Neural progenitor cell (in vitro differentiated cells): ENCODE measurements around the gene PSTPIP1. TPM values are rescaled to one million over a fixed set of nuclear protein-coding genes. Genes with fewer than 3 reads are reported as not detected.

Experiments
- DNase-seq: peaks from one replicate; pipeline ENCODE4 v3.0.0-alpha.2; 2016; ENCODE audit warnings: low spot score
- H2AFZ ChIP-seq: fragments of 200-600 bp; sonication (generic); replicated peaks from 2 replicates; pipeline ENCODE4 v1.6.1; 2016; ENCODE audit warnings: antibody characterized with exemption
- H3F3A ChIP-seq: fragments of 200-600 bp; sonication (generic); 2 replicates; pipeline ENCODE4 v1.6.1; 2016; ENCODE audit warnings: antibody characterized with exemption, low read depth
- H3K27ac ChIP-seq: fragments of 200-600 bp; sonication (generic); 2 replicates; pipeline ENCODE4 v1.5.1; 2016; ENCODE audit warnings: mild to moderate bottlenecking
- H3K27me3 ChIP-seq: fragments of 200-600 bp; sonication (generic); 2 replicates; pipeline ENCODE4 v1.6.1; 2016; ENCODE audit warnings: mild to moderate bottlenecking, moderate library complexity
- H3K36me3 ChIP-seq: fragments of 200-600 bp; sonication (generic); 2 replicates; pipeline ENCODE4 v1.5.1; 2016
- H3K4me1 ChIP-seq: fragments of 200-600 bp; sonication (generic); 2 replicates; pipeline ENCODE4 v1.6.1; 2016; ENCODE audit warnings: mixed run types
- H3K4me2 ChIP-seq: fragments of 200-600 bp; sonication (generic); 2 replicates; pipeline ENCODE4 v1.6.1; 2016
- H3K4me3 ChIP-seq: fragments of 200-600 bp; sonication (generic); 2 replicates; pipeline ENCODE4 v1.5.1; 2016
- H3K79me2 ChIP-seq: fragments of 200-600 bp; sonication (generic); 2 replicates; pipeline ENCODE4 v1.6.1; 2016; ENCODE audit warnings: low read depth
- H3K9ac ChIP-seq: fragments of 200-600 bp; sonication (generic); 2 replicates; pipeline ENCODE4 v1.6.1; 2016
- H3K9me3 ChIP-seq: fragments of 200-600 bp; sonication (generic); 2 replicates; pipeline ENCODE4 v1.5.1; 2016; ENCODE audit warnings: low read depth
- H4K20me1 ChIP-seq: fragments of 200-600 bp; sonication (generic); 2 replicates; pipeline ENCODE4 v1.6.1; 2016; ENCODE audit warnings: low read depth
- H3K27ac Mint-ChIP-seq: 3 replicates; pipeline ENCODE4 v1.8.0; 2021; ENCODE audit warnings: mixed read lengths
- H3K27me3 Mint-ChIP-seq: 2 replicates; pipeline ENCODE4 v1.8.0; 2022; ENCODE audit warnings: low read depth, mild to moderate bottlenecking, inconsistent platforms, moderate library complexity, mixed read lengths; ENCODE audit not compliant: insufficient read depth
- H3K36me3 Mint-ChIP-seq: 3 replicates; pipeline ENCODE4 v1.8.0; 2021; ENCODE audit warnings: mixed read lengths
- H3K4me1 Mint-ChIP-seq: 3 replicates; pipeline ENCODE4 v1.8.0; 2021; ENCODE audit warnings: mixed read lengths
- H3K4me3 Mint-ChIP-seq: 3 replicates; pipeline ENCODE4 v1.8.0; 2021; ENCODE audit warnings: mild to moderate bottlenecking, moderate library complexity, mixed read lengths
- H3K9me3 Mint-ChIP-seq: 3 replicates; pipeline ENCODE4 v1.8.0; 2020; ENCODE audit warnings: mixed read lengths
- EZH2 ChIP-seq: fragments of 200-600 bp; sonication (generic); IDR thresholded peaks from 2 replicates; pipeline ENCODE4 v1.6.1; 2017; ENCODE audit warnings: antibody characterized with exemption, mild to moderate bottlenecking, moderate library complexity
- EZH2phosphoT487 ChIP-seq: fragments of 200-600 bp; sonication (generic); IDR thresholded peaks from 2 replicates; pipeline ENCODE4 v1.6.1; 2017; ENCODE audit warnings: antibody characterized with exemption
- total RNA-seq: library from RNA; depleted of rRNA; stranded (reverse); fragments of >200 nt; gene quantifications from 2 replicates; pipeline ENCODE4 v1.2.3, GENCODE V29; 2015; ENCODE audit warnings: low replicate concordance
- TF ChIP-seq, protein P1 (sequence below): fragments of 200-600 bp; sonication (generic); IDR thresholded peaks from 2 replicates; pipeline ENCODE4 v1.5.1; 2017; ENCODE audit warnings: antibody characterized with exemption, mild to moderate bottlenecking

PSTPIP1 gene
- total RNA-seq, 1 donor from 2014 or later = 0.19 TPM

DNA sequence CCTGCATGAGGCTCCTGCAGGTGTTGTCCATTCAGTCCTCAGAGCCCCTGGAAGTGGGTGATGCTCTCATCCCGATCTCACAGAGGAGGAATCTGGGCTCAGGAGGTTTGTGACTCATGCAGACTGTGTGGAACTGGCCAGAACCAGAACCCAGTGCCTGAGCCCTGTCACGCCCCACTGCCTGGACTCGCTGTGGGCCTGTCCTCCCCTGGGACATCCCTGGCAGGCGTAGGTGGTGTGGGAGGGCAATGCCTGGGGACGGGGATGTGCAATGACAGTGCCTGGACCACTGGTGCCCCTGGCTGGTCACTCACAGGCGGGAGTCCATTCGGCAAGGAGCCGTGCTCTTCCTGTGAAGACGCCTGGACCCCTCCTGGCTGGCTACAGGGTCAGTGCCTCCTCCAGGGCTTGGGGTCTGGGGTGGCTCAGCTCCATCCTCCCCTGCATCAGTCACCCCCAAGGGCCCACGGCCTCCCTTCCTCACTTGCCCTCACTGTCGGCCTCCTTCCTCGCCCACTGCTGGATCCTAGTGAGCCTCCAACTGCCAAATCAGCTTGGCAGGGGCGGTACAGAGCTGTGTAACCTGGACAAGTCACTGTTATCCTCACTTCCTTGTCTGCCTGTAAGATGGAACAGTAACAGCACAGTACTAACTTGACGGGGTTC lies 14.9 kb downstream of the PSTPIP1 start:
- H4K20me1 ChIP-seq = no peaks in the 10 kb centered on the region
- no peak for DNase-seq
- Mint-ChIP-seq H3K36me3 (no peaks in the 10 kb centered on the region), H3K27me3 (peaks cover 11% of the 10 kb centered on the region), H3K9me3 (no peaks in the 10 kb centered on the region), H3K27ac (no peak overlapping the region), H3K4me3 (no peak overlapping the region), H3K4me1 (no peaks in the 10 kb centered on the region)
- no peak overlapping the region for H3K9ac ChIP-seq
- H3K4me2 ChIP-seq = no peak overlapping the region
- H2AFZ ChIP-seq = no peak overlapping the region
- H3F3A ChIP-seq = no peaks in the 10 kb centered on the region
- no peaks in the 10 kb centered on the region for H3K27me3 ChIP-seq
- H3K9me3 ChIP-seq = no peaks in the 10 kb centered on the region
- no peak for TF ChIP-seq EZH2phosphoT487
- TF ChIP-seq, protein P1, sequence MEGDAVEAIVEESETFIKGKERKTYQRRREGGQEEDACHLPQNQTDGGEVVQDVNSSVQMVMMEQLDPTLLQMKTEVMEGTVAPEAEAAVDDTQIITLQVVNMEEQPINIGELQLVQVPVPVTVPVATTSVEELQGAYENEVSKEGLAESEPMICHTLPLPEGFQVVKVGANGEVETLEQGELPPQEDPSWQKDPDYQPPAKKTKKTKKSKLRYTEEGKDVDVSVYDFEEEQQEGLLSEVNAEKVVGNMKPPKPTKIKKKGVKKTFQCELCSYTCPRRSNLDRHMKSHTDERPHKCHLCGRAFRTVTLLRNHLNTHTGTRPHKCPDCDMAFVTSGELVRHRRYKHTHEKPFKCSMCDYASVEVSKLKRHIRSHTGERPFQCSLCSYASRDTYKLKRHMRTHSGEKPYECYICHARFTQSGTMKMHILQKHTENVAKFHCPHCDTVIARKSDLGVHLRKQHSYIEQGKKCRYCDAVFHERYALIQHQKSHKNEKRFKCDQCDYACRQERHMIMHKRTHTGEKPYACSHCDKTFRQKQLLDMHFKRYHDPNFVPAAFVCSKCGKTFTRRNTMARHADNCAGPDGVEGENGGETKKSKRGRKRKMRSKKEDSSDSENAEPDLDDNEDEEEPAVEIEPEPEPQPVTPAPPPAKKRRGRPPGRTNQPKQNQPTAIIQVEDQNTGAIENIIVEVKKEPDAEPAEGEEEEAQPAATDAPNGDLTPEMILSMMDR = no peak
- no peak for TF ChIP-seq EZH2
- no peak overlapping the region for H3K27ac ChIP-seq
- H3K4me1 ChIP-seq = no peaks in the 10 kb centered on the region
- H3K36me3 ChIP-seq = no peaks in the 10 kb centered on the region
- no peak overlapping the region for H3K4me3 ChIP-seq
- no peaks in the 10 kb centered on the region for H3K79me2 ChIP-seq

DNA sequence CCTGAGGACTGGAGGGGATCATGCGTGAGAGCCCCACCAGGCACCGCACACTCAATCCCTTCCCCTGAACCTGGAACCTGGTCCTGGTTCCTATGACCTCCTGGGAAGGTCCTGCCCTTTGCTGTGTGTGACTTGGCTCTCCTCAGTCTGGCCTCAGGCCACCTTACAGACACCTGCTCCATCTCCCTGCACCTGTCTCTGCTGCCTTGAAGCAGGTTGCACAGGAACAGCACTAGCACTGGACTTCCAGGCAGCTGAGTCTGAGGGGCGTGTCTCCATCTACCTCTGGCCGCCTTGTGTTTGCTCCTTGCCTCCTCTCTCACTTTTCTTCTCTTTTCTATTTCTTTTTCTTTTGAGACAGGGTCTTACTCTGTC lies 15.4 kb downstream of the PSTPIP1 start:
- peaks cover 11% of the 10 kb centered on the region for H3K27me3 Mint-ChIP-seq
- no peaks in the 10 kb centered on the region for H3K9me3 Mint-ChIP-seq
- no peak for DNase-seq
- H3K79me2 ChIP-seq = no peaks in the 10 kb centered on the region
- H3F3A ChIP-seq = no peaks in the 10 kb centered on the region
- H3K4me1 Mint-ChIP-seq = peaks cover 2% of the 10 kb centered on the region
- H3K27ac Mint-ChIP-seq = no peak overlapping the region
- H3K36me3 Mint-ChIP-seq = no peaks in the 10 kb centered on the region
- H3K9ac ChIP-seq = no peak overlapping the region
- H3K36me3 ChIP-seq = no peaks in the 10 kb centered on the region
- no peaks in the 10 kb centered on the region for H3K27me3 ChIP-seq
- H3K9me3 ChIP-seq = no peaks in the 10 kb centered on the region
- no peak overlapping the region for H3K4me3 ChIP-seq
- H2AFZ ChIP-seq = no peak overlapping the region
- TF ChIP-seq EZH2 (no peak), EZH2phosphoT487 (no peak)
- TF ChIP-seq, protein P1 = no peak
- no peak overlapping the region for H3K4me2 ChIP-seq
- H3K27ac ChIP-seq = no peak overlapping the region
- no peak overlapping the region for H3K4me3 Mint-ChIP-seq
- no peaks in the 10 kb centered on the region for H3K4me1 ChIP-seq
- H4K20me1 ChIP-seq = no peaks in the 10 kb centered on the region

DNA sequence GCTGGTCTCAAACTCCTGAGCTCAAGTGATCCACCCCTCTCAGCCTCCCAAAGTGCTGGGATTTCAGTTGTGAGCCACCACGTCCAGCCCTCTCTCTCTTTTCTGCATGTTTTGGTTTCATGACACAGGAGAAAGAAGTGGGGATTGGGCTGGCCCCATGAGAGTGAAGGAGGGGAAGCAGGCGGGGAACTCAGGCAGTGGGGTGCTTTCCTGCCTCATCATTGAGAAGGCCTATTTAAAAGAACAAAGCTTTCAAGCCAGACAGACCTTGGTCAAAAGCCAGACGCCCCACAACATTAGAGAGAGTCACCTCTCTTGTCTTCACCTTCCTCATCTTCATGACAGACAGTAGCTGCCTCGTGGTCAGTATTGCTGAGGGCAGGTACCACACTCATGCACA lies 15.9 kb downstream of the PSTPIP1 start:
- Mint-ChIP-seq H3K4me3 (no peak overlapping the region), H3K4me1 (peaks cover 2% of the 10 kb centered on the region), H3K36me3 (no peaks in the 10 kb centered on the region), H3K27me3 (peaks cover 13% of the 10 kb centered on the region), H3K27ac (no peak overlapping the region), H3K9me3 (no peaks in the 10 kb centered on the region)
- DNase-seq = no peak
- H3K4me3 ChIP-seq = no peak overlapping the region
- TF ChIP-seq EZH2 (no peak), EZH2phosphoT487 (no peak)
- TF ChIP-seq, protein P1 = no peak
- no peaks in the 10 kb centered on the region for H3K9me3 ChIP-seq
- H2AFZ ChIP-seq = no peak overlapping the region
- no peaks in the 10 kb centered on the region for H3K79me2 ChIP-seq
- no peaks in the 10 kb centered on the region for H4K20me1 ChIP-seq
- no peak overlapping the region for H3K9ac ChIP-seq
- no peak overlapping the region for H3K4me2 ChIP-seq
- H3K36me3 ChIP-seq = no peaks in the 10 kb centered on the region
- H3K27me3 ChIP-seq = no peaks in the 10 kb centered on the region
- H3K27ac ChIP-seq = no peak overlapping the region
- H3F3A ChIP-seq = no peaks in the 10 kb centered on the region
- H3K4me1 ChIP-seq = peaks cover 2% of the 10 kb centered on the region
